GM21528 (cell line): ENCODE results near the gene GRID1.

Experiments
- ATAC-seq: cut with Tn5 transposase; IDR thresholded peaks from one replicate; pipeline ENCODE4 v1.9.1; 2021; ENCODE audit warnings: mild to moderate bottlenecking, moderate library complexity; ENCODE audit not compliant: unreplicated experiment, low FRiP score

The GRID1 gene

GRCh38 chr10:86258499-86258898, 108.1 kb downstream of the GRID1 start:
- ATAC-seq, result no peak

- no peak for ATAC-seq
These were observed 108.9 kb downstream of the GRID1 start for GRCh38 chr10:86257683-86258082.

GRCh38 chr10:86256690-86257315, 109.8 kb downstream of the GRID1 start:
- no peak for ATAC-seq

DNA sequence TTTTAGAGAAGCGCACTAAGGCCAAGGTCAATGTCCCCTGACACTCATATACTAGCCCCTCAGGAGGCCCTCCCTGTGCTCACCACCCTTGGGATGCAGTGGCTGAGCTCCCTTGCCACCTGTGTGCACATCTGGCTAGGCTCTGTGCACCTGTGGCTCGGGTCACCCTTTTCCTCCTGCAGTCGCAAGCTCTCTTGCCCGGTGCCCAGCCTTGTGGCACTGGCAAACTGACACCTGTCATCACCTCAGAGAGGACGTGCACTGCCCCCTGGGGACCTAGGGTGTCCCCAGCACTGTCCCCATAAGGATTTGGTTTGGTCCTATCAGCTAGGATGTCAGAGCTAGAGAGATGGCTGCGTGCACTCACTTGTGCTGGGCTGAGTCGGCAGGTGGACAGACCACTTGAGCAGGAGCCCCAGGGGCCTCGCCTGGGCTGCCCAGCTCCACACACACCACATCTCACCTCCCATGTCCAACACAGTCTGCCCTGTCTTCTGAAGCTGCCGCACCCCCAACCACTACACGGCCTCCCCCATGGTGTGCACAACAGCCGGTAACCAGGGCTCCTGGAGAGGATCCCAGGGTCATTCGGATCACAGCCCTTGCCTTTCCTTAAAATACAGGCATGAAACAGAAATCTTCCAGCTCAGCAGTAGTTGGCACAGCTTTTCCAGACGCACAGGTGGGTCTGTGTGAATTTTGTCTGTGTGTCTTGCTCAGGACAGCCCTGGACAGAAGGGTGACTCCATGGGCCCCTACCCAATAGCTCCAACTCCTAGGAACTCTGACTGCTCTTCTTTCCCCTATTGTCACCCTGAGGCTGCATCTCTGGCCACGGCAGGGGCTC, 111.0 kb downstream of the GRID1 start:
- no peak for ATAC-seq

DNA sequence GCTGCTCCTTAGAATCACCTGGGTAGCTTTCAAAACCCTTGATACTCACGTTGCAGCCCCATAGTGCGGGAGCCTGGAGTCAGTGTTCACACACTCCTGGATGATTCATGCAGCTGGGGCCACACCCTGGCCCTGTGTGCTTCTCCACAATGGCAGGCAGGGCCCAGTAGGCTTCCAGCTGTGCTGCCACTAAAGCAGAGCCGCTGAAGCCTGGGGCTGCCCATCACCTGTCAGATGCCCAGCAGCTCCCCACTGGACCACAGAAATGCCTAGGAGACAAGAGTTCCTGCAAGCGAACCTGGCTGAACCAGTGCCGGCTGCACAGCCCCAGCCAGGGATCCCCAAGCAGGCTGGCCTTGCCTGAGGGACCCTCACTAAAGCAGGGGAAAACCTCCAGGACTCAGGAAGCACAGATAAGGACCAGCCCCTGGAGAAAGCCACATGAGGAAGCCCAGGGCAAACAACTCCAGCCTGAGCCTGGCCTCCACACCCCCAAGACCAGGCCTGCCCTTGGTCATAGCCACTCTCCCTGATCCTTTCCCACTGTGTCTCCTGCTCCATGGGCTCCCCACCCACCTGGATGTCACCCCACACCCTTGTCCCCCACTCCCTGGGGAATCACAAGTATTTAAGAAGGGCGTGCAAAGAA, 111.9 kb downstream of the GRID1 start:
- no peak for ATAC-seq

GRCh38 chr10:86254081-86254480, 112.5 kb downstream of the GRID1 start:
- ATAC-seq, result no peak

- no peak for ATAC-seq
These were observed 113.2 kb downstream of the GRID1 start for GRCh38 chr10:86253091-86254072.

DNA sequence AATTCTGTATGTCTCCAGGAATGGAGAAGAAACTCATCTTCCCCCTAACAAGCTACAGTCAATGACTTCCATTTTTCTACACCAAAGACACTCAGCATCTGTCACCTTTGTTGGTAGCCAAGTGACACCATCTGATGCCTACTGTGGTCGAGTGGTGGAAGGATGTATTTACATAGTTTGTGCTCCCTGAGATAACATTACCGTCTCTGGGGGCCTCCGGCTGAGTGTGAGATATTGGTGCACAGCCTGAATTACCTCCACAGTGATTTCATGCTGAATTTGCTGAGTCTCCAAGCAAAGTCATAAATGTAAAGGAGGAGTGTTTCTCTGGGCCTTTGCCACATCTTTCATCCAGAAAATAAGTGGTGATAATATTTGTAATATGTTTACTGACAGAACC, 114.0 kb downstream of the GRID1 start:
- no peak for ATAC-seq

GRCh38 chr10:86252079-86252478, 114.5 kb downstream of the GRID1 start:
- no peak for ATAC-seq

GRCh38 chr10:86251426-86251825, 115.2 kb downstream of the GRID1 start:
- ATAC-seq, result no peak

DNA sequence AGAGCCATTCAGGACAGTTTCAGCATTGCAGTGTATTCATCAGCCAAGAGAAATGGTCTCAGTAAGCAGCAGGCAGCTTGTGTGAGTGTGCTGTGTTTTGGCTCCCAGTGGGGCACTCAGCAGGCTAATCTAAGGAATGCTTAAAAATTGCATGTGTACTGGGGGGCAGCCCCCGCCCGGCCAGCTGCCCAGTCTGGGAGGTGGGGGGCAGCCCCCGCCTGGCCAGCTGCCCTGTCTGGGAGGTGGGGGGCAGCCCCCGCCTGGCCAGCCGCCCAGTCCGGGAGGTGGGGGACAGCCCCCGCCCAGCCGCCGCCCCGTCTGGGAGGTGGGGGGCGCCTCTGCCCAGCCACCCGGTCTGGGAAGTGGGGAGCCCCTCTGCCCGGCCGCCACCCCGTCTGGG, 116.2 kb downstream of the GRID1 start:
- ATAC-seq, result no peak

GRCh38 chr10:86249794-86250193, 116.8 kb downstream of the GRID1 start:
- no peak for ATAC-seq

DNA sequence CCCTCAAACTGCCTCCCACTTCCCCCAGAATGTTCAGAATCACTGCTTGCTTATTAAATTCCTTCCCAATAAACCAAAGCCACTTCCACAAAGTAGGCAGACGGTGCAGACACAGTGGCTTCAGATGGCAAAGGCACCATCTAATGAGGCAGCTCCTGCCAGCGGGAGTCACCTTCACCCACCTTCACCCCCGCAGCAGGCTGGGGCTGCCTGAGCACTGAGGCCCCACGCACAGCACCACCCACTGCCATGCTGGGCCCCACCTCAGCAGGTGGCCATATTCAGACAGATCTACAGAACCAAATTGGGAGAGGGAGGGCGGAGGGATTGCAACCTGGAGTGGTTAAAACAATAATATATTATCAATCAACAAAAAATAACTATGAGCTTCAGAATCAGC, 118.5 kb downstream of the GRID1 start:
- no peak for ATAC-seq

- no peak for ATAC-seq
These were observed 119.0 kb downstream of the GRID1 start for GRCh38 chr10:86247588-86247987.

DNA sequence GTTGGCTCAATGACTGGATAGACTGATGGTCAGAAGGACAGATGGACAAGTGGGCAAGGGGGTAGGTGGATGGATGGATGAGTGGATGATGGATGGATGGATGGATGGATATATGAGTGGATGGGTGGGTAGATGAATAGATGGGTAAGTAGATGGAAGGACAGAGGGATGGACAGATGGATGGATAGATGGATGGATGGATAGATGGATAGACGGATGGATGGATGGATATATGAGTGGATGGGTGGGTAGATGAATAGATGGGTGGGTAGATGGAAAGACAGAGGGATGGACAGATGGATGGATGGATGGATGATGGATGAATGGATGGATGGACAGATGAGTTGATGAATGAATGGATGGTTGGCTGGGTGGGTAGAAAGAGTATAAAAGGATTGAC, 119.5 kb downstream of the GRID1 start:
- no peak for ATAC-seq

- no peak for ATAC-seq
These were observed 120.2 kb downstream of the GRID1 start for GRCh38 chr10:86246279-86246940.

GRCh38 chr10:86245015-86245394, 121.6 kb downstream of the GRID1 start:
- ATAC-seq, result no peak

- ATAC-seq, result no peak
These were observed 122.1 kb downstream of the GRID1 start for GRCh38 chr10:86244297-86245014.

GRCh38 chr10:86243651-86244155, 122.9 kb downstream of the GRID1 start:
- ATAC-seq, result no peak
